ENCODE measurements around the gene PTPN1. TPM values are rescaled to one million over a fixed set of nuclear protein-coding genes. Genes with fewer than 3 reads are reported as not detected.

The PTPN1 gene
- total RNA-seq, 2 experiments from 2014 or later, result 82.3 to 82.8 TPM

DNA sequence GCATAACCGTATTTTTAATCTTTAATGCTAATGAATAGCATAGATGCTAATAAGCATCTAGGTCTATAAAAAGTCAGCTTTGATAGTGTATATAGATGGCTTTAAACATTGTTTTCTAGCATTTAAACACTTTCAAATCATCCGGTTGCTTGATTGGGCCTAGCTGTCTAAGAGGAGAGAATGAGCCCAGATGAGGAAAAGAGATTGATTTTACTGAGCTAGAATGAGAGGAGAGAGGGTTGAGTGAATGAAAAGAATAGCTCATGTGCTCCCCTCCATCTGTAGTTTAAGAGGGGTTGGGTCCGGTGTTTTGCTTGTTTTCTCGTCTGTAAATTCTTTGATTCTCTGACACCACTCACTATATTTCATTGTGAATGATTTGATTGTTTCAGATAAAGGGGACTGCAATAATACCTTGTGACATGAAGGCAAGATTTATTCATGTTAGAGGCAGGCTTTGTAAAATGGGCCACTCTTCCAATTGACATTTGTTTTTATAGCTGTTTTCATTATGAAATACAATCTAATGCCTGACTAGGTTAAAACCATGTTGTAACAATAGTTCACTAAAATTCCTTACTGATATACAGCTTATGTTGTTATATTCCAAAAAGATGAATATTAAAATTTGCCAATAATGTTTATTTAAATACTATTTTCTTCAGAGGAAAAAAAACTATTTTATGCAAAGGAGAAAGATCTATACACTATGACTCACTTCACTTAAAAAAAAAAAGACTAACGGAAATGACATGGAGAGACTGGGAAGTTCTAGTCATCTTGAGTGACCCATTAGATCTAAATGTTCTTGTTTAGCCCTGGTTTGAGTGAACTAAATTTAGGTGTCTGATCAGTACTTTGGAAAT lies 3.2 kb downstream of the PTPN1 start:
- no peaks in the 10 kb centered on the region for H3K27me3 ChIP-seq (ENCODE audit: control insufficient read depth in 1 of 2, insufficient read depth in 2 of 2, low read length in 2 of 2)
- Mint-ChIP-seq H3K27me3 (no peaks in the 10 kb centered on the region), H3K4me3 (peak overlapping the region; percentile 96), H3K9me3 (no peaks in the 10 kb centered on the region), H3K36me3 (ENCODE audit: low read depth) (peaks cover 18% of the 10 kb centered on the region), H3K27ac (peak overlapping the region; percentile 92), H3K4me1 (ENCODE audit: low read depth) (peaks cover 91% of the 10 kb centered on the region)
- H3K36me3 ChIP-seq (ENCODE audit: insufficient read depth, low read length), result no peaks in the 10 kb centered on the region
- CTCF ChIA-PET, result interaction anchor here (0.9 to 1.8 kb wide), 5 partner anchors 9 to 534 kb away, joined by 3 to 5 read pairs (median 3); no protein-coding TSS in a partner anchor
- peaks cover 43% of the 10 kb centered on the region for H3K4me1 ChIP-seq (ENCODE audit: insufficient read depth, low read length)
- peak in 3 of 14 experiments; percentile 51 to 61 (median 52) for DNase-seq
- POLR2A ChIA-PET, result interaction anchor here (0.5 to 4.5 kb wide), 6 partner anchors 11 to 277 kb away, joined by 3 to 33 read pairs (median 3); no protein-coding TSS in a partner anchor
- peak overlapping the region in 1 of 2 donors; percentile 37 for H3K27ac ChIP-seq (ENCODE audit: low read depth in 1 of 2, low read length in 2 of 2)
- H3K9me3 ChIP-seq (ENCODE audit: control insufficient read depth in 1 of 2, insufficient read depth in 1 of 2, low read length in 2 of 2), result no peaks in the 10 kb centered on the region
- peak overlapping the region; percentile 84 for H3K4me3 ChIP-seq (ENCODE audit: low read length)
- ATAC-seq (ENCODE audit: poor library complexity), result no peak
- intact Hi-C loops (cut with DNase I, micrococcal nuclease), result loop anchor here (5.0 to 10.0 kb wide), 6 partner anchors 39 to 1756 kb away; partner anchors contain the start of genes ADNP (in 1 of the 2) and UBE2V1 (in 1 of the 2)
- TF ChIP-seq, protein P1, sequence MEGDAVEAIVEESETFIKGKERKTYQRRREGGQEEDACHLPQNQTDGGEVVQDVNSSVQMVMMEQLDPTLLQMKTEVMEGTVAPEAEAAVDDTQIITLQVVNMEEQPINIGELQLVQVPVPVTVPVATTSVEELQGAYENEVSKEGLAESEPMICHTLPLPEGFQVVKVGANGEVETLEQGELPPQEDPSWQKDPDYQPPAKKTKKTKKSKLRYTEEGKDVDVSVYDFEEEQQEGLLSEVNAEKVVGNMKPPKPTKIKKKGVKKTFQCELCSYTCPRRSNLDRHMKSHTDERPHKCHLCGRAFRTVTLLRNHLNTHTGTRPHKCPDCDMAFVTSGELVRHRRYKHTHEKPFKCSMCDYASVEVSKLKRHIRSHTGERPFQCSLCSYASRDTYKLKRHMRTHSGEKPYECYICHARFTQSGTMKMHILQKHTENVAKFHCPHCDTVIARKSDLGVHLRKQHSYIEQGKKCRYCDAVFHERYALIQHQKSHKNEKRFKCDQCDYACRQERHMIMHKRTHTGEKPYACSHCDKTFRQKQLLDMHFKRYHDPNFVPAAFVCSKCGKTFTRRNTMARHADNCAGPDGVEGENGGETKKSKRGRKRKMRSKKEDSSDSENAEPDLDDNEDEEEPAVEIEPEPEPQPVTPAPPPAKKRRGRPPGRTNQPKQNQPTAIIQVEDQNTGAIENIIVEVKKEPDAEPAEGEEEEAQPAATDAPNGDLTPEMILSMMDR (IDR thresholded peaks at IDR 0.05), result no peak

DNA sequence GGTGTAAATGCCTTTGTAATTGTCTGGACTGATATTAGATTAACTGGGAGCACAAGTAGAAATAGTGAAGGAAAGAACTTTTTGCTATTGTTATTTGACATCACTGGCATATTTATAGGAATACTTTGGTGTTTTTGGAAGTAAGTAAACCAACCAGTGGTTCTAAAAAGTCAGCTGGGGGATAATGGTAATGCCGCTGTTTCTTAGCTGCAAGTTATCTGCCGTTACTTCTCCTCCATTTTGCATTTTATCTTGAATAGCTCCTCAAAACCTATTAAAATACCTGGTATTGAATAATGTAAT lies 3.8 kb downstream of the PTPN1 start:
- no peaks in the 10 kb centered on the region for H3K9me3 Mint-ChIP-seq
- H3K4me1 Mint-ChIP-seq (ENCODE audit: low read depth), result peaks cover 91% of the 10 kb centered on the region
- Histone ChIP-seq H3K4me1 (ENCODE audit: insufficient read depth, low read length) (peaks cover 49% of the 10 kb centered on the region), H3K9me3 (ENCODE audit: control insufficient read depth in 1 of 2, insufficient read depth in 1 of 2, low read length in 2 of 2) (no peaks in the 10 kb centered on the region), H3K27me3 (ENCODE audit: control insufficient read depth in 1 of 2, insufficient read depth in 2 of 2, low read length in 2 of 2) (no peaks in the 10 kb centered on the region), H3K27ac (ENCODE audit: low read depth in 1 of 2, low read length in 2 of 2) (peak overlapping the region in 1 of 2 donors; percentile 37), H3K4me3 (ENCODE audit: low read length) (no peak overlapping the region), H3K36me3 (ENCODE audit: insufficient read depth, low read length) (no peaks in the 10 kb centered on the region)
- H3K27ac Mint-ChIP-seq, result peak overlapping the region; percentile 92
- H3K27me3 Mint-ChIP-seq, result no peaks in the 10 kb centered on the region
- H3K4me3 Mint-ChIP-seq, result peak overlapping the region; percentile 96
- DNase-seq, result no peak
- ATAC-seq (ENCODE audit: poor library complexity), result no peak
- TF ChIP-seq, protein P1 (IDR thresholded peaks at IDR 0.05), result no peak
- peaks cover 18% of the 10 kb centered on the region for H3K36me3 Mint-ChIP-seq (ENCODE audit: low read depth)
- ChIA-PET POLR2A (interaction anchor here (1.2 kb wide), 2 partner anchors 10 to 56 kb away, joined by 3 read pairs; no protein-coding TSS in a partner anchor), CTCF (interaction anchor here (1.4 to 1.8 kb wide), 2 partner anchors 9 to 48 kb away, joined by 3 to 5 read pairs; no protein-coding TSS in a partner anchor)
- intact Hi-C loops (cut with DNase I, micrococcal nuclease), result loop anchor here (5.0 to 10.0 kb wide), 6 partner anchors 38 to 1757 kb away; partner anchors contain the start of genes ADNP (in 1 of the 2) and UBE2V1 (in 1 of the 2)

DNA sequence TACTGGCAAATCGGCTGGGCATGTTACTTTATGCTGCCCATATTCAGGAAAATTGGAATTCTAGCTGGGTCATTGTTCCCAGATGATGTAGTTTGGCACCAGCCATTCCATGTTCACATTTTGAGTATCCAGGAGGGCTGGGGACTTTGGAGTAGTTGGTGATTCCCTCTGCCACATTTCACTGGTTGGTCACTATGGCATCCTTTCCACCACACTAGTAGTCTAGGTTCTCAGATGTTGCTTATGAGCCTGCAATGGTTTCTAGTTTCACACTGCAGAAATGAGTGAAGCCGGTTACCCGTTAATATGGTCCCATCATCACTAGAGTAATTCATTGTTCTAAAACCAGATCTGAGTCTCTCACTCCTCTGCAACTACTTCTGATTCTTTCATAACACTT lies 4.6 kb downstream of the PTPN1 start:
- H3K9me3 ChIP-seq (ENCODE audit: control insufficient read depth in 1 of 2, insufficient read depth in 1 of 2, low read length in 2 of 2), result no peaks in the 10 kb centered on the region
- intact Hi-C loops (cut with DNase I, micrococcal nuclease), result loop anchor here (5.0 to 10.0 kb wide), 7 partner anchors 32 to 1757 kb away; partner anchors contain the start of genes ADNP (in 1 of the 2) and UBE2V1 (in 1 of the 2)
- no peak overlapping the region for H3K4me3 ChIP-seq (ENCODE audit: low read length)
- Mint-ChIP-seq H3K27ac (peak overlapping the region; percentile 92), H3K27me3 (no peaks in the 10 kb centered on the region), H3K36me3 (ENCODE audit: low read depth) (peaks cover 18% of the 10 kb centered on the region), H3K4me1 (ENCODE audit: low read depth) (peaks cover 96% of the 10 kb centered on the region), H3K4me3 (peak overlapping the region; percentile 67), H3K9me3 (no peaks in the 10 kb centered on the region)
- H3K36me3 ChIP-seq (ENCODE audit: insufficient read depth, low read length), result no peaks in the 10 kb centered on the region
- H3K4me1 ChIP-seq (ENCODE audit: insufficient read depth, low read length), result peaks cover 47% of the 10 kb centered on the region
- CTCF ChIA-PET, result interaction anchor here (0.5 to 0.7 kb wide), 2 partner anchors 36 to 523 kb away, joined by 3 to 4 read pairs; no protein-coding TSS in a partner anchor
- peak overlapping the region in 1 of 2 donors; percentile 78 for H3K27ac ChIP-seq (ENCODE audit: low read depth in 1 of 2, low read length in 2 of 2)
- POLR2A ChIA-PET, result interaction anchor here (0.6 to 1.2 kb wide), 3 partner anchors 19 to 55 kb away, joined by 3 to 4 read pairs (median 3); no protein-coding TSS in a partner anchor
- ATAC-seq (ENCODE audit: poor library complexity) (no peak), DNase-seq (no peak)
- TF ChIP-seq, protein P1 (IDR thresholded peaks at IDR 0.05), result no peak
- H3K27me3 ChIP-seq (ENCODE audit: control insufficient read depth in 1 of 2, insufficient read depth in 2 of 2, low read length in 2 of 2), result no peaks in the 10 kb centered on the region

Data from CD4-positive, alpha-beta T cell (primary cell).